ENCODE results near the gene PLEKHA4. TPM values are rescaled to one million over a fixed set of nuclear protein-coding genes. Genes with fewer than 3 reads are reported as not detected.

PLEKHA4 gene
- total and polyA plus RNA-seq, 2 of the 13 experiments (the other 11 are each of a cell fraction or from before 2014, with no cell fraction given) = 4.8 to 6.0 TPM

DNA sequence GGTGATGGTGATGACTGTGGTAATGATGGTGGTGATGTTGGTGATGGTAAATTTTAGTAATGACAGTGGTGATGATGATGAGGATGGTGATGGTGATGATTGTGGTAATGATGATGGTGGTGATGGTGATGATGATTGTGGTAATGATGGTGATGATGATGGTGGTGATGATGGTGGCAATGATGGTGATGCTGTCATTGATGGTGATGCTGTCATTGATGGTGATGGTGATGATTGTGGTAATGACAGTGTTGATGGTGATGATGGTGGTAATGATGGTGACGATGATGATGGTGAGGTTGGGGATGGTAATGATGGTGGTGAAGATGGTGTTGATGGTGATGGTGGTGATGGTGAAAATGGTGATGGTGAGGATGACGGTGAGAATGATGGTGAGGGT is 45.9 kb downstream of the PLEKHA4 start:
- WGBS (ENCODE audit: low lambda C conversion rate) = 98% methylated on average over 2 of the region's 2 CpGs
- CTCF ChIA-PET (ENCODE audit: low intra/inter-chr PET ratio, low total read pairs) = no interaction called here

More for the DNA sequence above, 45.9 kb downstream of the PLEKHA4 start:
- H3K36me3 ChIP-seq (replicated peaks in 1 of 2; ENCODE audit: control insufficient read depth in 1 of 2, insufficient read depth in 2 of 2, low read length in 2 of 2) = no peaks in the 10 kb centered on the region
- intact Hi-C loops (cut with micrococcal nuclease; ENCODE audit: unreplicated experiment) (no loop called here), in situ Hi-C loops (cut with HindIII; ENCODE audit: extremely low pct_ligation_motif_present, low pct_unique_long_range_greater_than_20kb) (no loop called here)
- H3K4me1 ChIP-seq (ENCODE audit: insufficient read depth, low read length) = peaks cover 29% of the 10 kb centered on the region
- 0 out of 2 replicates have a peak, but pooled peaks cover 7% of the 10 kb centered on the region for H3K9me3 ChIP-seq (ENCODE audit: low read length)
- H3K27me3 ChIP-seq (ENCODE audit: control insufficient read depth in 1 of 2, insufficient read depth in 2 of 2, low read length in 2 of 2) = no peaks in the 10 kb centered on the region
- no peak overlapping the region for H2AFZ ChIP-seq (ENCODE audit: low read length)
- H3K4me3 ChIP-seq (replicated peaks in 1 of 3; ENCODE audit: insufficient read depth in 1 of 3, low read depth in 2 of 3, low read length in 3 of 3) = no peak overlapping the region
- BruUV-seq (replicated peaks) = no TSS peak
- DNase-seq (ENCODE audit: low spot score) (no peak), FAIRE-seq (no peak), ATAC-seq (no peak)
- TF ChIP-seq SCMH1 (CRISPR knock-in tag; IDR thresholded peaks at IDR 0.05; ENCODE audit: borderline replicate concordance) (no peak), MIER2 (CRISPR knock-in tag; IDR thresholded peaks at IDR 0.05) (no peak), ATF7 (IDR thresholded peaks at IDR 0.05) (peak; percentile 62), ATF7 (CRISPR knock-in tag; IDR thresholded peaks at IDR 0.05) (no peak), MXI1 (IDR thresholded peaks at IDR 0.05; ENCODE audit: borderline replicate concordance, low read depth, low read length) (no peak), ARNT (IDR thresholded peaks at IDR 0.05) (peak; percentile 18; the same call in 1 of the 2 replicates), CREB1 (IDR thresholded peaks at IDR 0.05) (peak; percentile 94), CREB1 (CRISPR knock-in tag; IDR thresholded peaks at IDR 0.05) (no peak)
- TF ChIP-seq, protein P1, sequence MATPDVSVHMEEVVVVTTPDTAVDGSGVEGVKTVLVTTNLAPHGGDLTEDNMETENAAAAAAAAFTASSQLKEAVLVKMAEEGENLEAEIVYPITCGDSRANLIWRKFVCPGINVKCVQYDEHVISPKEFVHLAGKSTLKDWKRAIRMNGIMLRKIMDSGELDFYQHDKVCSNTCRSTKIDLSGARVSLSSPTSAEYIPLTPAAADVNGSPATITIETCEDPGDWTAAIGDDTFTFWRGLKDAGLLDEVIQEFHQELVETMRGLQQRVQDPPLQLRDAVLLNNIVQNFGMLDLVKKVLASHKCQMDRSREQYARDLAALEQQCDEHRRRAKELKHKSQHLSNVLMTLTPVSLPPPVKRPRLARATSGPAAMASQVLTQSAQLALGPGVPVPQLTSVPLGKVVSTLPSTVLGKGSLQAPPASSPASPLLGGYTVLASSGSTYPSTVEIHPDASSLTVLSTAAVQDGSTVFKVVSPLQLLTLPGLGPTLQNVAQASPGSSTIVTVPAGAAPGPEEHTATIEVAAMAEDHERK (CRISPR knock-in tag; IDR thresholded peaks at IDR 0.05; ENCODE audit: low read depth) = no peak
- TF ChIP-seq, protein P2, sequence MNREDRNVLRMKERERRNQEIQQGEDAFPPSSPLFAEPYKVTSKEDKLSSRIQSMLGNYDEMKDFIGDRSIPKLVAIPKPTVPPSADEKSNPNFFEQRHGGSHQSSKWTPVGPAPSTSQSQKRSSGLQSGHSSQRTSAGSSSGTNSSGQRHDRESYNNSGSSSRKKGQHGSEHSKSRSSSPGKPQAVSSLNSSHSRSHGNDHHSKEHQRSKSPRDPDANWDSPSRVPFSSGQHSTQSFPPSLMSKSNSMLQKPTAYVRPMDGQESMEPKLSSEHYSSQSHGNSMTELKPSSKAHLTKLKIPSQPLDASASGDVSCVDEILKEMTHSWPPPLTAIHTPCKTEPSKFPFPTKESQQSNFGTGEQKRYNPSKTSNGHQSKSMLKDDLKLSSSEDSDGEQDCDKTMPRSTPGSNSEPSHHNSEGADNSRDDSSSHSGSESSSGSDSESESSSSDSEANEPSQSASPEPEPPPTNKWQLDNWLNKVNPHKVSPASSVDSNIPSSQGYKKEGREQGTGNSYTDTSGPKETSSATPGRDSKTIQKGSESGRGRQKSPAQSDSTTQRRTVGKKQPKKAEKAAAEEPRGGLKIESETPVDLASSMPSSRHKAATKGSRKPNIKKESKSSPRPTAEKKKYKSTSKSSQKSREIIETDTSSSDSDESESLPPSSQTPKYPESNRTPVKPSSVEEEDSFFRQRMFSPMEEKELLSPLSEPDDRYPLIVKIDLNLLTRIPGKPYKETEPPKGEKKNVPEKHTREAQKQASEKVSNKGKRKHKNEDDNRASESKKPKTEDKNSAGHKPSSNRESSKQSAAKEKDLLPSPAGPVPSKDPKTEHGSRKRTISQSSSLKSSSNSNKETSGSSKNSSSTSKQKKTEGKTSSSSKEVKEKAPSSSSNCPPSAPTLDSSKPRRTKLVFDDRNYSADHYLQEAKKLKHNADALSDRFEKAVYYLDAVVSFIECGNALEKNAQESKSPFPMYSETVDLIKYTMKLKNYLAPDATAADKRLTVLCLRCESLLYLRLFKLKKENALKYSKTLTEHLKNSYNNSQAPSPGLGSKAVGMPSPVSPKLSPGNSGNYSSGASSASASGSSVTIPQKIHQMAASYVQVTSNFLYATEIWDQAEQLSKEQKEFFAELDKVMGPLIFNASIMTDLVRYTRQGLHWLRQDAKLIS (CRISPR knock-in tag; IDR thresholded peaks at IDR 0.05) = no peak
- H3K9ac ChIP-seq (ENCODE audit: insufficient read depth, low read depth, low read length) = no peak overlapping the region
- no peak overlapping the region for H3K27ac ChIP-seq (ENCODE audit: extremely low read length, insufficient read depth, low read length)
- no peaks in the 10 kb centered on the region for H3K79me2 ChIP-seq (ENCODE audit: insufficient read depth, low read length)
- POLR2A ChIA-PET = no interaction called here
- no peak overlapping the region for H3K4me2 ChIP-seq (ENCODE audit: low read depth, low read length)
- H4K20me1 ChIP-seq (ENCODE audit: insufficient read depth, low read length) = no peaks in the 10 kb centered on the region
